HUES48 (cell line): ENCODE measurements around the gene SPOCK3.

Experiments
- H3K27ac ChIP-seq: one replicate; pipeline ENCODE4 v1.7.0; 2013; ENCODE audit warnings: low read depth, low read length, inconsistent platforms
- H3K27me3 ChIP-seq: 2 replicates; pipeline ENCODE4 v1.6.1; 2013; ENCODE audit warnings: mild to moderate bottlenecking, low read length; ENCODE audit not compliant: control insufficient read depth, insufficient read depth
- H3K36me3 ChIP-seq: 2 replicates; pipeline ENCODE4 v1.6.1; 2013; ENCODE audit warnings: low read length; ENCODE audit not compliant: control insufficient read depth, insufficient read depth
- H3K4me1 ChIP-seq: 2 replicates; pipeline ENCODE4 v1.6.1; 2013; ENCODE audit warnings: mild to moderate bottlenecking, low read length; ENCODE audit not compliant: control insufficient read depth, insufficient read depth
- H3K4me3 ChIP-seq: 2 replicates; pipeline ENCODE4 v1.5.1; 2013; ENCODE audit warnings: mild to moderate bottlenecking, low read depth, low read length
- H3K9ac ChIP-seq: 2 replicates; pipeline ENCODE4 v1.6.1; 2013; ENCODE audit warnings: mild to moderate bottlenecking, low read depth, low read length, moderate library complexity
- H3K9me3 ChIP-seq: 2 replicates; pipeline ENCODE4 v1.6.1; 2013; ENCODE audit warnings: low read length; ENCODE audit not compliant: control insufficient read depth, insufficient read depth

SPOCK3 gene

DNA sequence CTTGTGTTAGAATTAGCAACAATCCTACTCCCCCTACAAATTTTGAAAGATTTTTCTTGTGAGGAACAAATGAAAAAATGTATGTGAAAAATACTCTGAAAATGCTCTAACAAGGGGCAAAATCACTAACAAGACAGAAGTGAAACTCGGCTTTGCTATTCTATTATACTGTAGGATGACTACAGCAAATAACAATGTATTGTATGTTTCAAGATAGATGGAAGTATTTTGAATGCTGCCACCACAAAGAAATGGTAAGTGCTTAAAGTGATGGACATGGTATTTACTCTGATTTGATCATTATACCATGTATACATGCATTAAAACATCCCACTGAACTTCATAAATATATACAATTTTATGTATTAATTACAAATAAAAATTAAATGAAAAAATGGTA is 192.8 kb downstream of the SPOCK3 start:
- H3K4me3 ChIP-seq: no peak overlapping the region
- no peaks in the 10 kb centered on the region for H3K4me1 ChIP-seq
- H3K9ac ChIP-seq: no peak overlapping the region
- no peak overlapping the region for H3K27ac ChIP-seq
- no peaks in the 10 kb centered on the region for H3K36me3 ChIP-seq
- no peaks in the 10 kb centered on the region for H3K27me3 ChIP-seq
- no peaks in the 10 kb centered on the region for H3K9me3 ChIP-seq

DNA sequence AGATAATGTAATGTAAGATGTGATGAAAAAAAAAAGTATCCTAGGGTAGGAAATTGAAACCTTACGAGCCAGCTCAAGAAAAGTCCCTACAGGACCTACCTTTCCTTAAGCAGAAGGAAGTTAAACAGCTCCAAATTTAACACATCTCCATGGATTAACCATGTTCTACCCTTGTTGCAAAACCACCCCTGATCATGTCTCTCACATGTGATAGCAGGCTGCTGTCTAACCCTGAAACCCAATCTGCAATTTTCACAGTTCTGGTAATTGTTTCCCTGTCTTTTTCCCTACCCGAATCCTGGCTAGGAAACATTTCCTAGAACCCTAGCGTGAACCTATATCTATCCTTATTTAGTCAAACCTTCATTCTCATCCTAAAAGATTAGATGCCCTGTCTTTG is 198.9 kb downstream of the SPOCK3 start:
- H3K27ac ChIP-seq: no peak overlapping the region
- no peaks in the 10 kb centered on the region for H3K27me3 ChIP-seq
- H3K9ac ChIP-seq: no peak overlapping the region
- H3K9me3 ChIP-seq: no peaks in the 10 kb centered on the region
- peaks cover 12% of the 10 kb centered on the region for H3K4me1 ChIP-seq
- H3K4me3 ChIP-seq: no peak overlapping the region
- H3K36me3 ChIP-seq: no peaks in the 10 kb centered on the region

DNA sequence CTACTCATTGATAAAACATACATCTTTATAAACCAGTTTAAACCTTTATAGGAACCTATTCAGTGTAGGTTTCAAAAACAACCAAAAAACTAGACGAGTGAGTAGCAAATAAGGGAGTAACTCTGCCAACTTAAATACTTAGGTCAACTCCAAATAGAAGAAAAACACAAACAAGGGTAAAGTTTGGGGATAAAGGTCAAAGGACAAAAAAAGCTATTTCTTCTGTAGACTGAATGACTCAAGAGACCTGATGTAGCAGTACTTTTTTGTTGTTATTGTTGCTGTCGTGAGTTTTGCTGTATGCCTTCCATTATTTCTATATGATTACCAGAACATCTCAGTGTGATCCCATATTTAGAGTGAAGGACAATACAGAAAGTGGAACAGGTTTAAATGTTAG is 199.3 kb downstream of the SPOCK3 start:
- H3K4me1 ChIP-seq: peaks cover 12% of the 10 kb centered on the region
- H3K9me3 ChIP-seq: no peaks in the 10 kb centered on the region
- H3K27ac ChIP-seq: no peak overlapping the region
- H3K36me3 ChIP-seq: no peaks in the 10 kb centered on the region
- no peak overlapping the region for H3K9ac ChIP-seq
- H3K4me3 ChIP-seq: no peak overlapping the region
- no peaks in the 10 kb centered on the region for H3K27me3 ChIP-seq

DNA sequence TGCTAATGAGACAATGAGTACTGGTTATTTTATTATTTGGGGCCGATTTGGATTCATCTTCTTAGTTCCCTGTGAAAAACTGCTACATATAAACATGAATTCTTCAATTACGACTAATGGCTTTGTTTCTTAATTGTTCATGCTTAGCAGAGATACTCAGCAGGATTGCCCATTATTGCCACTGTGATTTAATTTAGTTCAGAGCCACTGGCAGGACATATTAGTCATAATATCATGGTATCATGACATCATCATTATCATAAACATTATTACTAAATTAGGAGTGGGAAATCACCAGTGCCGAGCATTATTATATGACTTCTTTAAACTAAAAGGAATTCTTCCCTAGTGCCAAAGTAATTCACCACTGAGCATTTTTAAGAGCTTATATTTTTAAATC is 201.4 kb downstream of the SPOCK3 start:
- Histone ChIP-seq H3K9ac (no peak overlapping the region), H3K4me3 (no peak overlapping the region), H3K4me1 (peaks cover 12% of the 10 kb centered on the region), H3K36me3 (no peaks in the 10 kb centered on the region), H3K9me3 (no peaks in the 10 kb centered on the region), H3K27me3 (no peaks in the 10 kb centered on the region), H3K27ac (no peak overlapping the region)

DNA sequence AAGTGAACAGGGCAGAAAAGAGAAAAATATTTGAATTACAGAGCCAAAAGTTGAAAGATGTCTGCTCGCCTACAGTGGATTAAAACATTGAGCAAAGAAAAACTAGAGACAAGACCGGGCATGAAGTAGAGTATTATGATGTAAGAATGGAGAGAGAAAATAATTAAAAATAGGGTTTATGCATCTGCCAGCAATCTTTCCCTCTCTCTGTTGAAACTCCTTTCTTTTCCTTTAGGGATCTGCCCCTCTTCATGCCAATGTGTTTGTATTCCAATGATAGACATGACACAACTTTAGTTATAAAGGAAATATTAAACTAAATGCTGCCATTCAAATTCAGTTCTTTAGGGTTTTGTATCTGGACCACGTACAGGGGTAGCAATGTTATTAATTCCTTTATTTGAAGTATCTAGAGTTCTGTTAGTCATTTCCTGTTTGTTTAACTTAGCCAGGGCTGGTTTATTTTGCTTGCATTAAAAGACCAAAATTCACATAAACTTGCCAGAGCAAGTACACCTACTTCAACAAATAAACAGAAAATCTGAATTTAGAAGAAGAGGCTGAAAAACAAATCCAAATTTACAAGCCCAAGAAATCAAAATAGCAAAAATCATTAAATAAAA is 202.6 kb downstream of the SPOCK3 start:
- Histone ChIP-seq H3K36me3 (no peaks in the 10 kb centered on the region), H3K4me3 (no peak overlapping the region), H3K4me1 (peaks cover 12% of the 10 kb centered on the region), H3K27ac (no peak overlapping the region), H3K9ac (no peak overlapping the region), H3K9me3 (no peaks in the 10 kb centered on the region), H3K27me3 (no peaks in the 10 kb centered on the region)

DNA sequence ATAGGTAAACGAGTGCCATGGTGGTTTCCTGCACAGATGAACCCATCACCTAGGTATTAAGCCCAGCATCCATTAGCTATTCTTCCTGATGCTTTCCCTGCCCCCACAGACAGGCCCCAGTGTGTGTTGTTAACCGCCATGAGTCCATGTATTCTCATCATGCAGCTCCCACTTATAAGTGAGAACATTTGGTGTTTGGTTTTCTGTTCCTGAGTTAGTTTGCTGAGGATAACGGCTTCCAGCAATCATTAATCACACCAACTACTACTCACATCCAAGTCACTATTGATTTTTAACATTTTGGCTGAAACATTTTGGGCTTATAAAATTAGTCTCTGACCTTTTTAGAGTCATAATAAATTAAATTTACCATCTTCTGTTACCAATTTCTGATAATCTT is 205.3 kb downstream of the SPOCK3 start:
- Histone ChIP-seq H3K9me3 (no peaks in the 10 kb centered on the region), H3K36me3 (no peaks in the 10 kb centered on the region), H3K27me3 (no peaks in the 10 kb centered on the region), H3K27ac (no peak overlapping the region), H3K9ac (no peak overlapping the region), H3K4me3 (no peak overlapping the region), H3K4me1 (peaks cover 12% of the 10 kb centered on the region)

DNA sequence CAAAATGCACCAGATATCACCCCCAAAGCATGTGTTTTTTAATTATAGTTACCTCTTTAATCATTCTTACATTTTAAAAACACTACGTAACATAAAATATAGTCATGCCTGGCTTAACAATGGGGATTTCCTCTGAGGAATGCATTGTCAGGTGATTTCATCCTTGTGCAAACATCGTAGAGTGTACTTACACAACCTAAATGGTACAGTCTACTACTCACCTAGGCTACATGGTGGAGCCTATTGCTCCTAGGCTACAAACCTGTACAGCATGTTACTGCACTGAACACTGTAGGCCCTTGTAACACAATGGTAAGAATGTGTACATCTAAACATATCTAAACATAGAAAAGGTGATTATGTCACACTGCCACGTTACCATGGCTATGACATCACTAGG is 208.6 kb downstream of the SPOCK3 start:
- no peak overlapping the region for H3K4me3 ChIP-seq
- H3K9ac ChIP-seq: no peak overlapping the region
- H3K36me3 ChIP-seq: no peaks in the 10 kb centered on the region
- no peaks in the 10 kb centered on the region for H3K4me1 ChIP-seq
- H3K9me3 ChIP-seq: no peaks in the 10 kb centered on the region
- no peaks in the 10 kb centered on the region for H3K27me3 ChIP-seq
- H3K27ac ChIP-seq: no peak overlapping the region

DNA sequence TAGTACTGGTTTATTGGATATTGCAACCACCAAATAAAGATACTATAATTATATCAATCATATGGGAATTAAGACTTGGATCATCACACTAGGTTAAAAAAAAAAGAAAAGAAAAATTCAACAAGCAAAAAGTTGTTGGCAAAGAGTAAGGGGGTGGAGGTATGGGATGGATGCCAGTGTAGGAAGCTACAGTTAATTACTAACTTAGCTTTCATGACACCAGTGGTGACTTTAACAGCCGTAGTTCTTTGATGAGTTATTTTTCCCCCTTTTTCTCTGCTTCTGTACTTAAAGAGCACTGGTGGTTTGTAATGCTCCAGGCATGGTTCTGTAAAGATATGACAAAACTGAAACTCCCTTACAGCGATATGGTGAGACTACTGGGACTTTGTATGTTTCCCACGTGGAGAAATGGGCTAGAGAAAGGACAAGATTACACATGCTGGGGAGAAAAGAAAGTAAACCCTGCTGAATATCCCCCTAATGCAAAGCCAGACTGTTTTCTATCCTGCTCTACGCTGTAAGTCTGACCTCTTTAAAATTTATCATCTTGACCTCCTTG is 210.8 kb downstream of the SPOCK3 start:
- Histone ChIP-seq H3K4me3 (no peak overlapping the region), H3K27me3 (no peaks in the 10 kb centered on the region), H3K9ac (no peak overlapping the region), H3K9me3 (no peaks in the 10 kb centered on the region), H3K36me3 (no peaks in the 10 kb centered on the region), H3K27ac (no peak overlapping the region), H3K4me1 (no peaks in the 10 kb centered on the region)

DNA sequence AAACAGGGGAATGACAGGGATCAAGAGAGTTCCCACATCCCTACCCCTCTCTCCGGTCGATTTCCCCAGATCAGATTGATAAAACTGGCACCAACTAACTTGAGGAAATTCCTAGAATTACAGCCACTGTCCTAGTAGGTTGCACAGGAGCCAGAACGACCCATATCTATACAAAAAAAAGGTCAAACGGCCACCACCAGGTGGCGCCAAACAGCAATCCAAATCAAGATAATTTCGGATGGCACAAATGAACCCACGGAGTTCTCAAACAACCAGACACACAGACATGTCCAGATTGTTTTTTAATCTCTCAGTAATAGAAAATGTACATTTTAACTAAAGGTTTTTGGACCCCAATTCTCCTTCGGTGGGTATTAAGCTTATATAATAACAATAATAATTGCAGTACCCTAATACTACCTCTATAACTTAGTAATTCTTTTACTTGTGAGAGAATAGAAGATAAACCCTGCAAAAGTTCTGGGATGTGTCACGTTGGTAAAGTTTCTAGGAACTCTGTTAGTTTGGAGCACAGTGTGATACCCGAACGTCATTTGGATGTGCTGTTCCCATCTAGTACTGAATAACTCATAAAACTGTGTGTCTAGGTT is 212.6 kb downstream of the SPOCK3 start:
- Histone ChIP-seq H3K36me3 (no peaks in the 10 kb centered on the region), H3K9me3 (no peaks in the 10 kb centered on the region), H3K4me1 (no peaks in the 10 kb centered on the region), H3K27ac (no peak overlapping the region), H3K9ac (no peak overlapping the region), H3K4me3 (no peak overlapping the region), H3K27me3 (no peaks in the 10 kb centered on the region)

DNA sequence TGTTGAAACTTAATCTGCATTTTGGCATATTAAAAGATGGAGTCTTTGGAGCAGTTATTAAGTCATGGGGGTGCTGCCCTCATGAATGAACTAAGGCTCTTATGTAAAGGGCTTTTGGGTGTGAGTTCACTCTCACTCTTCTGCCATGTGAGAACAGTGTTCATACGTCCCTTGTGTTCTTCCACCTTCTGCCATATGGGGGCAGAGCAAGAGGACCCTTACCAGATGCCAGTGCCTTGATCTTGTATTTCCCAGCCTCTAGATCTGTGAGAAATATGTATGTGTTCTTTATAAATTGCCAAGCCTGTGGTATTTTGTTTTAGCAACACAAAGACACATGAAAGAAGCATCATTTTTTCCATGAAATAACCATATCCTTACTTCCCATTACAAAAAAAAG is 213.9 kb downstream of the SPOCK3 start:
- Histone ChIP-seq H3K9me3 (no peaks in the 10 kb centered on the region), H3K9ac (no peak overlapping the region), H3K27ac (no peak overlapping the region), H3K36me3 (no peaks in the 10 kb centered on the region), H3K27me3 (no peaks in the 10 kb centered on the region), H3K4me3 (no peak overlapping the region), H3K4me1 (no peaks in the 10 kb centered on the region)

DNA sequence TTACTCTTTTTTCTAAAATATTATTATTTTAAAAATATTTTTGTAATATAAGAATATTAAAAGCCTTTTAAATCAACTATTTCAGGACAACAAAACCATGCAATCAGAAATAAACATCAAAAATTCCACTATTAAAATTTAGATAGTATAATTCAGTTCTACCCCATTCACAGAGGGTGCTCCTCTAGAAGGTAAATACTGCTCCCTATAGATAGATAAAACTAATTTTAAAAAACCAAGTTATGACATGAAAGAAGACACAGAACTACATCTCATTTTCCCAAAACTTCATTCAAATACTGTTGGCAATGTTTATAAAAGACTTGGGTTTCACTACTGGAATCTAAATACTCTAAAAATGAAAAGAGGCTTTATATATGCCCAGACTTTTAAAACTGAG is 219.3 kb downstream of the SPOCK3 start:
- Histone ChIP-seq H3K4me3 (no peak overlapping the region), H3K9me3 (no peaks in the 10 kb centered on the region), H3K27me3 (no peaks in the 10 kb centered on the region), H3K36me3 (no peaks in the 10 kb centered on the region), H3K9ac (no peak overlapping the region), H3K27ac (no peak overlapping the region), H3K4me1 (no peaks in the 10 kb centered on the region)
